NCI-H345 treated with DMSO at 0.1 percent for 48 hours (cell line): ENCODE measurements around the gene DPYSL3.
A peak's percentile ranks its signal among the peaks of the same experiment; 100 is the strongest.

Source experiments
- DNase-seq: peaks from one replicate; lab custom pipeline; 2025; ENCODE audit not compliant: unreplicated experiment; lab: John Stamatoyannopoulos, UW

DPYSL3 gene

DNA sequence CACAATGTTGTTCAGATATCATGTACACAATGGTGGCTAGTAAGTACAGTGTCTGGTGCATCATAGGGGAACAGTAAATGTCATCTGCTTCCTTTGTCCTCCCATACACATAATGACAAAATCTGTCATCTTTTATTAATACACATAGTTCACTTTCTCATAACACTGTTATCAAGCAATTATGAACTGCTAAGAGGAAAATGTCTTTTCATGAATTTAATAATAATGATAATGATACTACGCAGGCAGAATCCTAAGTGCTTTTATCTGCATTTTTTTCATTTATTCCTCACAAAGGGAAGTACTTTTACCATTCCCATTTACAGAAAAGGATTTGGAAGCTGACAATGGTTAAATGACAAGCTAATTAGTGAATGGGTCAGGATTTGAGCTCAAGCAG lies 35.7 kb downstream of the DPYSL3 start:
- no peak for DNase-seq

DNA sequence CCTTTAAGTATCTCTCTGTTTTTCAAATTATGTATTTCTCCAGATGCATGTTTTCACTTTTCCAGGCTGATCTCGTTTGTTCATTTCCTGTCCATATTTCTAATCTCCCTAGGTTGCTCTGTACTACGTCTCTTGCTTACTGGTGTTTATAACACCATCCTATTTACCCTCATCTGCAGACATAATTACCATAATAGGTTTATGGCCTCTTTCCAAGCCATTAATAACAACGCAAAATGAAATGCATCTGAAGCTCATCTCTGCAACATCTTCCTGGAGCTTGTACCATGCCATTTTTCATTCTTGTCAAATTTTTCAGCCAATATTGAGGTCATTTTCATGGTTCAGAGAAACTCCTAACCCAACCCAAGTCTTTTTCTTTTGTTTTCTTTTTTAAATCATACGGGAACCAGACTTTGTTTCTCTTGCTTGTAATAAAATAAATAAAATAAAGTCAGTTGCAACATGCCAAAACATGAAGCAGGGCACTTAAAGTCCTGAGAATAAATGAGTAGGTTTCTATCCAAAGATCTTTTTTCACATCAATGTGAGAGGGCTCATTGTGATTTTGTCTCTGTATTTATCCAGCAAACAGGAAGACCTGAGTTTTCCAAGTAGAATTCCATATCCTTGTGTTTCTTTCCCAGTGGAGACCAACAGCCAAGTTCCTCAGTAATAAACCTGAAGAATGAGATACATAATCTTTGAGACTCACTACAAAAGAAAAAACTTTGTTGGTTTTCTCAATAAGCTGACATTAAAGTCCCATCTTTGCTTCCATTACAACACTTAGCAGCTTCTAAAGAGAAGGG lies 37.0 kb downstream of the DPYSL3 start:
- no peak for DNase-seq

GRCh38 chr5:147467973-147468508 lies 41.8 kb downstream of the DPYSL3 start:
- no peak for DNase-seq

DNA sequence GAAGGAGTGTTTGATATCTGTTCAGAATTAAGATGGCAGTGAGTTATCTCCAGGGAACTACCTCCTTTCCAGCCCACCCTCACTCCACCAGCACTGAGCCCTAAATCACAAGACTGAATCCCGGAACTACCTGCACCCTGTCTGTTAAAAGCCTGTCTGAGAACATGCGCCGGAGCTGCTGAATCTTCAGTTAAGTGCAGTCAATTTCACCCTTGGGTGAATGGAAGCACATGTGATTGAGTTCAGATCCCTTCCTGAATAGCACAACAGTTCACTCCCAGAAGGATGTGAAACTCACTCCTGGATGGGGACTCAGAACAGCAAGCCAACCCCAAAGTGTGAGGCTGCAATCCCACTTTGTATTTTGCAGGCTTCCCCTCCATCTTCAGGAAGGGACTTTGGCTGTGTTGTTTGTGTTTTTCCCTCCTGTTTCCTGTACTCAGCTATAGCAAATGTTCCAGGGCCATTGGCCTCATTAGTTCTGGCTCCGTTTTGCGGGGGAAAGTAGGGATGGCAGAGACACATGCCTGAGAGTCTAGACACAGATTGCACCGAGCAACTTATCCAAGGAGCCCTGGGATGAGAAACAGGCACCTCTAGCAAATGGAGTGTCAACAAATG lies 43.4 kb downstream of the DPYSL3 start:
- DNase-seq, result no peak

- no peak for DNase-seq
These were observed 44.1 kb downstream of the DPYSL3 start for GRCh38 chr5:147465747-147466146.

DNA sequence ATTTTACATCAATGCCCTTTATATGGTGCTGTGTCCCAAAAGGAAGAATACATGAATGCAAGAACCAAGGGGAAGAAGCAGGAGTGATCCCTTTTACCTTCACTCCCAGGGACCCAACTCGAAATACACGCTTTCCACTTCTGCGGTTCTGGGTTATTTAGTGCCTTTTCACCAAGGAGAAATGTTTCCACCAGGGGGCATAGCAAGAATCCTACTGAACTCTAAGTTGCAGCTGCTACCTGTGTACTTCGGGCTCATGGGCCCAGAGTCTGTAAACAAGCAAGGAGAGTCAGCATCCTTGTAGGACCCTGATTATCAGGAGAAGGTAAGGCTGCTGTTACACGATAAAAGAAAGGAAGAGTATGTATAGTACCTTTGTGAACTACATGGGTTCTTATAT lies 45.7 kb downstream of the DPYSL3 start:
- no peak for DNase-seq

DNA sequence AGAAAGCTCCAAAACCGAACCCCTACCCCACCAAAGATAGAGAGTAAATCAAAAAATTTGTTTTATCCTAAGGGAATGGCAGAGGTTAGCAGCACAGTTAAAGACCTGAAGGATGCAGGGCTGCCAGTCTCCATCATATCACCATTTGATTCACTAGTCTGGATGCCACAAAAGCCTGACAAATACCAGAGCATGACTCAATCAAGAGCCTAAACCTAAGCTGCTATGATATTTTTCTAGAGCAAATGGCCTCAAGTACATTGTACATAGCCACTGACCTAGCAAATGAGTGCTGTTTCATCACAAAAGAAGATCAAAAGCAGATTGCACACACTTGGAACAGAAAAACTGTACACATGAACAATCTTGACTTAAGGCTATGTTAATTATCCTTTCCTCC lies 48.0 kb downstream of the DPYSL3 start:
- no peak for DNase-seq

- DNase-seq, result no peak
These were observed 49.5 kb downstream of the DPYSL3 start for GRCh38 chr5:147460380-147460779.

DNA sequence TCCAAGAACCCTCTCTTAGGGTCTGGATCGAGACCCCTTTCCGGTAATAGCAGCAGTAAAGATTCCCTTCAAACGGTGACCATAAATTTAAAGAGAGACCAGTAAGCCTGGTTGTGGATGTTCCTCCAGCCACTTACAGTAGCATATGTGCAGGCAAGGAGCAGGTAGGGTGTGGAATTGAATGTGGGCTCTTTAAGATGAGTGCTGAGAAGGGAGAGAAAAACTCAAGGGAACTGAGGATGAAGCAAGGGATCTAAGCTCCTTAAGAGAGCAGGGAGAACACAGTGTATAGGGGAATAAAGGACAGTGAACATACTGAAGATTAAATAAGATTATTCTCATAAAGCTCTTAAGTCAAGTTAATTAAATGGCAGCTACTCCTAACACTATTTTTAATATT lies 51.3 kb downstream of the DPYSL3 start:
- DNase-seq, result no peak

- DNase-seq, result peak; percentile 23
These were observed 53.9 kb downstream of the DPYSL3 start for GRCh38 chr5:147455822-147456450.

- DNase-seq, result no peak
These were observed 54.7 kb downstream of the DPYSL3 start for GRCh38 chr5:147454996-147455677.

DNA sequence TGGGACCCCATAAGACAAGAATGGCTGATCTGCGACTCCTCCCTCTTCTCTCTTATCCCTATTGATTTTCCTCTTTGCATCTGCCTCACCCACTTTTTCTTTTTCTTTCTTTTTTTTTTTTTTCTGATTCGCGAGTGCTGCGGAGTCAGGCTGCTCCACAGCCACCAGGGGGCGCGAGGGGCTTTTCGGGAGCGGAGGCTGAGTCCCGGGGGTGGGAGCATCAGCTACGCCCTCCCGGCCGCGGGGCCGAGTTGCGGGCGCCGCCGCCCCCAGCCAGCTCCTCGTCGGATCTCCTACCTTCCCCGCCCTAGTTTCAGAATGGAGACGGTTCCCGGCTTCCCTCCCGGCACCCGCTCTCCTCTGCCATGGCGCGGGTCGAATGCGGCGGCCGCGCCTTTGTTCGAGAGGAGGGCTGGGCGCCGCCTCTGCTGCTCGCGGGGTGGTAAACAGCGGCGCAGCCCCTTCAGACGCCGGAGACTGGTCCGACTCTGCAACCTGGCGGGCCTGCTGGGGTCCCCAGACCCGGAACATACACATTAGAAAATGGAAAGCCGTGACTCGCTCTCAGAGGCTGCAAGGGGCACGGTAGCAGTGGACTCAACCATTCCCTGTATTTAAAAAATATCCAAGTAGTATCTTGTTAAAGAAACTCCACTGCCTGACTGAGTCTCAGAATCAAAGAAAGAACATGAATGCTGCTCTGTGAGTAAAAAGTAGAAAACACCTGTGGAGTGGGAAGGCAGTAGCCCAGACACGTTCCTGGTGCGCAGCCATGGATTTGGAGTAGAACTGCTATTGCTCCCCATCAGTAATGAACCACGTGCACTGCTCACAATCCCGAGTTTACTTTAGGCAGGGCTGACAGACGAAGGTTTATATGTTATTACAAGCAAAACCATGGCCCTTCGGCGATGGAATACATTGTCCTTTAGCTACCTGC lies 55.7 kb downstream of the DPYSL3 start:
- DNase-seq, result peak; percentile 96

DNA sequence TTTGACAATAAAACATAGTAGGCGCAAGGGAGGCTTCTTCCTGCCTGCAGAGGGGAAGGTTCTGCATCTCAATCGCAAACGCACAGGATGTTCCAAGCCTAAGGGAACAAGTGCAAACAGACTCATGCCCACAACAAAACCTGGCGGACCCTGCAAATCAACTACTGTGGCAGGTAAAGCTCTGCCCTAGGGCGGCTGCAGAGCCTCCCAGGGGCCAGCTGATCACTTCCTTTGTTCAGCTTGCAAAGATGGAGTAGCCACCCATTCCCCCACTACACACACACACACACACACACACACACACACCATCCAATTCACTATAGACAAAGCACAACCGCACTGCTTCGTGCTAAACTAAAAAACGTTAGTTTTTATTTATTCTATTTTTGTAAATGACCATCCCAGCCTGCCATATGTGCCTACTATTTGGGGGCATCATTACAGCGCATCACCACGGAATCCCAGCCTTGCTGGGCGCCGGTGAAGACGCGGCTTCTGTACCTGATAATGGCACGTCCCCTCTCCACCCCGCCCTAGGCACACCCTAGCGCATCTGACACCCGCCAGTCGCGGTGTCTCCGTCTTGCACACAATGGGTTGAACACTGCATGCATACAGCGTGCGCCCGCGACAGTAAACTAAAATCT lies 57.6 kb downstream of the DPYSL3 start:
- peak; percentile 93 for DNase-seq

DNA sequence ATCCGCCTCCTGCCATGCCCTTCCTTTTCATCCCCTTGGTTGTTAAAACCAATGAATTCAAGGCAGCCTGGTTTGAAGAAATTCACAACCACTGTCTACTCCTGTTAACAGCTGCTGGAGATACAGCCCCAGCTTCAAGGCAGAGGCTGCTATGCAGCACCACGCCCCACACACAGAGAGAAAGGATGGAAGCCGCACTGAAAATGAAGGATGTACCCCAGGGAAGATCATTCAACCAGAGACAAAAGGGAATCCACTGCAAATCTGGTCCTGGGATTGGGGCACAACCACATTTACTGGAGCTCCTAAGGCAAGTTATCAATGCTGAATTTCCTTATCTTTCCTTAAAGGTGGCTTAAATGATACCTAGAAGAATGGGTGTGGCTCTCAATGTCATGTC lies 58.7 kb downstream of the DPYSL3 start:
- no peak for DNase-seq

DNA sequence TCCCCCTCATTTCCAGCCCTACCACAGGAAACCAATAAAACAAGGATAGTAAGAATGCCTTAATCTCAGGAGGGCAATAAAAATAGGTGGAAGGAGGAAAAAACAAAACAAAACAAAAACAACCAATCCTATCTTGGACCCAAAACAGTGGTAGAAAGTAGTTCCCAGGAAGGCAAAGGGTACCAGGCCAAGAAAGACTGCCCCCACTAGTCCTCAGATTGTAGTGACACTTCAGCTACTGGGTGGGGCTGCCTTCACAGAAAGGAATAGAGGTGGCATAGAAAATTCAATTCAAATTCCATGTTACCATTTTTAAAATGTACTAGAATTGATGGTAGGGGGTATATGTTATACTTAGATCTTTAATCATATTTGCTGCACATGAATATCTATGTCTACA lies 59.3 kb downstream of the DPYSL3 start:
- DNase-seq, result no peak

GRCh38 chr5:147448766-147449165 lies 61.1 kb downstream of the DPYSL3 start:
- no peak for DNase-seq

- no peak for DNase-seq
These were observed 63.3 kb downstream of the DPYSL3 start for GRCh38 chr5:147446523-147446922.

- no peak for DNase-seq
These were observed 64.0 kb downstream of the DPYSL3 start for GRCh38 chr5:147445917-147446316.

DNA sequence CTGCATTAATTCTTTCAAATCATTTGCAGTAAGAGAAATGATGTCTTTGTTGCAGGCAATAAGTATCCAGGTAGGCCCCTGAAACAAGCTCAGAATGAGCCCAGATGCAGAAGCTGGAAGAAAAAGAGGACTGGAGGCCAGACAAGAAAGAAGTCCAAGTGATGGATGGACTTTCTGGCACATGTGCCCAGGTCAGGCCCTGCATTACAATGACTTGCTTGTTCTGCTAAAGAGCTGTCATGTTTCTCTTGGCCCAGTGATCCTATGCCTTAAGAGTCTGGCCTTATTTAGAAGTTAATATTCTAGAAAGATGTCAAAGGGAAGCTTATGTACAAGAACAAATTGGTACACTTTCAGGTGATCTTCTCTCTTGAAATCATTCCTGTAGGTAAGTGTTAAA lies 64.8 kb downstream of the DPYSL3 start:
- DNase-seq, result no peak

GRCh38 chr5:147442224-147442623 lies 67.6 kb downstream of the DPYSL3 start:
- DNase-seq, result no peak
